DND-41 (cell line): ENCODE results near the gene MRM2.

Experiments used
- ATAC-seq: fragments of 200-7000 bp; cut with Tn5 transposase; 3 replicates; pipeline ENCODE4 v1.9.1; 2021; ENCODE audit warnings: low read depth; ENCODE audit not compliant: insufficient read depth
- DNase-seq: peaks from one replicate; pipeline ENCODE4 v3.0.0-alpha.2; 2020
- H2AFZ ChIP-seq: 2 replicates; pipeline ENCODE4 v1.6.0; 2012; ENCODE audit warnings: low read depth, low read length
- H3K27ac ChIP-seq: 2 replicates; pipeline ENCODE4 v1.5.1; 2012; ENCODE audit warnings: low read length, inconsistent platforms
- H3K27me3 ChIP-seq: fragments of 200-600 bp; sonication (generic); 2 replicates; pipeline ENCODE4 v1.6.0; 2012; ENCODE audit warnings: low read length, mild to moderate bottlenecking, inconsistent platforms; ENCODE audit not compliant: insufficient read depth, poor library complexity
- H3K36me3 ChIP-seq: 2 replicates; pipeline ENCODE4 v1.5.1; 2012; ENCODE audit warnings: low read length, inconsistent platforms; ENCODE audit not compliant: insufficient read depth
- H3K4me1 ChIP-seq: 2 replicates; pipeline ENCODE4 v1.5.1; 2012; ENCODE audit warnings: mild to moderate bottlenecking, low read length; ENCODE audit not compliant: insufficient read depth
- H3K4me2 ChIP-seq: 2 replicates; pipeline ENCODE4 v1.6.0; 2012; ENCODE audit warnings: mild to moderate bottlenecking, moderate library complexity, low read length, inconsistent platforms; ENCODE audit not compliant: insufficient read depth
- H3K4me3 ChIP-seq, 2 experiments: fragments of 200-600 bp in 1 of 2; shearing (Covaris generic) in 1 of 2; 2 replicates each; pipeline ENCODE4 v1.5.1; 2012 to 2016; ENCODE audit warnings: inconsistent platforms in 2 of 2, low read length in 2 of 2, mild to moderate bottlenecking in 2 of 2, low read depth in 1 of 2, moderate library complexity in 1 of 2
- H3K79me2 ChIP-seq: 2 replicates; pipeline ENCODE4 v1.6.0; 2012; ENCODE audit warnings: low read length, inconsistent platforms; ENCODE audit not compliant: insufficient read depth
- H3K9ac ChIP-seq: 2 replicates; pipeline ENCODE4 v1.6.0; 2012; ENCODE audit warnings: low read depth, mild to moderate bottlenecking, inconsistent platforms, low read length, moderate library complexity
- H3K9me3 ChIP-seq: 2 replicates; pipeline ENCODE4 v1.5.1; 2012; ENCODE audit warnings: low read length, moderate library complexity, mild to moderate bottlenecking, inconsistent platforms; ENCODE audit not compliant: insufficient read depth, severe bottlenecking
- H4K20me1 ChIP-seq: 2 replicates; pipeline ENCODE4 v1.6.0; 2012; ENCODE audit warnings: low read length; ENCODE audit not compliant: insufficient read depth
- EZH2 ChIP-seq: IDR thresholded peaks from 3 replicates; pipeline ENCODE4 v1.6.1; 2012; ENCODE audit warnings: borderline replicate concordance, low read depth, mild to moderate bottlenecking, moderate library complexity, low read length, inconsistent platforms; ENCODE audit not compliant: severe bottlenecking
- TF ChIP-seq, protein P1 (sequence below): IDR thresholded peaks from 2 replicates; pipeline ENCODE4 v1.5.1; 2012; ENCODE audit warnings: borderline replicate concordance, low read length, moderate library complexity, mild to moderate bottlenecking; ENCODE audit not compliant: poor library complexity, severe bottlenecking; ENCODE audit errors: extremely low read depth

MRM2 gene

DNA sequence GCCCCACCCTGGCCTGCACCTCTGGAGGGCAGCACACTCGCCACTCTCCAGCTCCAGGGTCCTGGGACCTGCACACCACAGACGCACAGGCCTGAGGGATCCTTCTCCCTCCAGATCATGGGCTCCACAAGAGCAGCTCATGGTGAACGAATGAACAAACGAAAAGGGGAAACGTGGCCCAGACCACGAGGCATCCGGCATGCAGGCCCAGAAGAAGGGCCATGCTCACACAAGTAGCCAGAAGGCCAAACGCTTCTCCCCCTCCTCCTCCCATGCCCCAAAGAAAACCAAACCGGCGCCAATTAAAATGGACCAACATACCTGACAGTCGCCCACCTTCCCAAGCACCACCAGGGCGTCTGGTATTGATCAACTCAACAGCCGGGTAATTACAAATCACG lies 39.6 kb downstream of the MRM2 start:
- no peak overlapping the region for H3K4me3 ChIP-seq
- no peaks in the 10 kb centered on the region for H3K27me3 ChIP-seq
- no peak overlapping the region; the same call in 1 of the 2 replicates for H3K27ac ChIP-seq
- H3K36me3 ChIP-seq = peaks cover 73% of the 10 kb centered on the region
- ATAC-seq (no peak), DNase-seq (no peak)
- H3K4me1 ChIP-seq = no peaks in the 10 kb centered on the region
- peaks cover 4% of the 10 kb centered on the region for H3K79me2 ChIP-seq
- H3K4me2 ChIP-seq = no peak overlapping the region
- peaks cover 44% of the 10 kb centered on the region for H4K20me1 ChIP-seq
- H3K9me3 ChIP-seq = no peaks in the 10 kb centered on the region
- H2AFZ ChIP-seq = no peak overlapping the region
- TF ChIP-seq, protein P1, sequence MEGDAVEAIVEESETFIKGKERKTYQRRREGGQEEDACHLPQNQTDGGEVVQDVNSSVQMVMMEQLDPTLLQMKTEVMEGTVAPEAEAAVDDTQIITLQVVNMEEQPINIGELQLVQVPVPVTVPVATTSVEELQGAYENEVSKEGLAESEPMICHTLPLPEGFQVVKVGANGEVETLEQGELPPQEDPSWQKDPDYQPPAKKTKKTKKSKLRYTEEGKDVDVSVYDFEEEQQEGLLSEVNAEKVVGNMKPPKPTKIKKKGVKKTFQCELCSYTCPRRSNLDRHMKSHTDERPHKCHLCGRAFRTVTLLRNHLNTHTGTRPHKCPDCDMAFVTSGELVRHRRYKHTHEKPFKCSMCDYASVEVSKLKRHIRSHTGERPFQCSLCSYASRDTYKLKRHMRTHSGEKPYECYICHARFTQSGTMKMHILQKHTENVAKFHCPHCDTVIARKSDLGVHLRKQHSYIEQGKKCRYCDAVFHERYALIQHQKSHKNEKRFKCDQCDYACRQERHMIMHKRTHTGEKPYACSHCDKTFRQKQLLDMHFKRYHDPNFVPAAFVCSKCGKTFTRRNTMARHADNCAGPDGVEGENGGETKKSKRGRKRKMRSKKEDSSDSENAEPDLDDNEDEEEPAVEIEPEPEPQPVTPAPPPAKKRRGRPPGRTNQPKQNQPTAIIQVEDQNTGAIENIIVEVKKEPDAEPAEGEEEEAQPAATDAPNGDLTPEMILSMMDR = no peak
- TF ChIP-seq EZH2 = no peak
- H3K9ac ChIP-seq = no peak overlapping the region

DNA sequence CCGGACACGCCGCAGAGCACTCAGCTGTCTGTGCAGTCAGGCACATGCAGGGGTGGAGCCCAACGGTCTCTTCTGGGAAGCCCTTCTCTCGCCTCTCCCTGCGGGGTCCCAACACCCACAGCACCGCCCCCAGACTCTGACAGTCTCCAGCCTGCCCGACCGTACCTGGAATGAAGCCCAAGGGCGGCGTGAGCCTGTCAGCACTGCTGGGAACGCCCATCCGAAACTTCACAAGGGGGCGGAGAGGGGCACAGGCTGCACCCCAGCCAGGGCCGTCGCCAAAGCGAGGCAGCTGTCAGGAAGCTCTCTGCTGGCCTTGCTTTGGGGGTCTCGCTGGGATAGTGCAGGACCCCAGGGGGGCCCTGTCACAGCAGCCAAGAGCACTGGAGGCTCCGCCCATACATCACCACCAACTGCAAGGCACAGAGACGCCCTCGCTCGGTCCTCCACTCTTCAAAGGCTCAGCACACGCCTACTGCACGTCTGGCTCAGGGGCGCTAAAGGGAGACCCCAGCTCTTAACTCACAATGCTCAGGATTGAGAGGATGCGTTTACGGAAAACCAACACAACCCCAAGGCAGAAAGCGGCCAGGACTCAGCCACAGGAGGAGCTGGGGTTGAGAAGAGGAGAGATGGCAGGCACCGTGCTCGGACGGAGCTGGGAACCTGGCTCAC lies 40.2 kb downstream of the MRM2 start:
- Histone ChIP-seq H4K20me1 (peaks cover 45% of the 10 kb centered on the region), H3K27ac (no peak overlapping the region), H3K4me2 (no peak overlapping the region), H3K4me1 (no peaks in the 10 kb centered on the region), H2AFZ (no peak overlapping the region), H3K79me2 (peaks cover 4% of the 10 kb centered on the region), H3K9me3 (no peaks in the 10 kb centered on the region), H3K27me3 (no peaks in the 10 kb centered on the region), H3K9ac (no peak overlapping the region), H3K36me3 (peaks cover 73% of the 10 kb centered on the region), H3K4me3 (no peak overlapping the region)
- ATAC-seq (no peak), DNase-seq (no peak)
- TF ChIP-seq EZH2 = no peak
- TF ChIP-seq, protein P1 = no peak

DNA sequence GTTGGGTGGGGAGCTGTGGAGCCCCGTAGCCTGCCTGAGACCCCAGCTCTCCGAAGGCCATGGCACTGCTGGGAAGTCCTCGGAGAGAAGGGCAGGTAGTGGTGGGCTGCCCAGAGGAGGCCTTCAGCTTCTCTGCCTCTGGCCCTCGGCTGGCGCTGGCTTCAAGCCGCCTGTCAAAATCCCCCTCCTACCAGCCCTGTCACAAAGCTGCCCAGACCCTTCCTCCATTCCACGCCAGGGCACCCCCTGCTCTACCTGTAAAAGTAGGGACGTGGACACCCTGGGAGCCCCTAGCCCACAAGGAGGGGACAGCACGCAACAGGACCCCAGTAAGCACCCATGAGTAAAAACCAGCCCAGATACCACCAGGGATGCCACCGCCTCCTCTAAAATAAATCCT lies 40.9 kb downstream of the MRM2 start:
- H3K36me3 ChIP-seq = peaks cover 79% of the 10 kb centered on the region
- H3K9ac ChIP-seq = no peak overlapping the region
- no peak for ATAC-seq
- peaks cover 45% of the 10 kb centered on the region for H4K20me1 ChIP-seq
- TF ChIP-seq EZH2 = no peak
- TF ChIP-seq, protein P1 = no peak
- H3K79me2 ChIP-seq = peaks cover 4% of the 10 kb centered on the region
- H3K4me2 ChIP-seq = no peak overlapping the region
- H3K4me1 ChIP-seq = no peaks in the 10 kb centered on the region
- H3K4me3 ChIP-seq = no peak overlapping the region
- H3K27me3 ChIP-seq = no peaks in the 10 kb centered on the region
- H3K9me3 ChIP-seq = no peaks in the 10 kb centered on the region
- DNase-seq = no peak
- no peak overlapping the region for H3K27ac ChIP-seq
- H2AFZ ChIP-seq = no peak overlapping the region
